Measurements from ENCODE around the gene RPTN.
A peak's percentile ranks its signal among the peaks of the same experiment; 100 is the strongest.

RPTN gene

GRCh38 chr1:152109231-152109997 lies 49.6 kb downstream of the RPTN start:
- peak; percentile 1 for DNase-seq (ENCODE audit: low read depth, low spot score)
- peak overlapping the region; percentile 42 for H3K4me3 ChIP-seq (ENCODE audit: low read depth, low read length)
- in situ Hi-C loops (cut with HindIII; ENCODE audit: low sequenced_read_pairs) = no loop called here
- no peak for TF ChIP-seq CTCF (IDR thresholded peaks at IDR 0.05; ENCODE audit: low read depth, low read length)

GRCh38 chr1:152108882-152109222 lies 50.2 kb downstream of the RPTN start:
- no peak for DNase-seq (ENCODE audit: low read depth, low spot score)
- no peak overlapping the region for H3K4me3 ChIP-seq (ENCODE audit: low read depth, low read length)
- TF ChIP-seq CTCF (IDR thresholded peaks at IDR 0.05; ENCODE audit: low read depth, low read length) = no peak
- in situ Hi-C loops (cut with HindIII; ENCODE audit: low sequenced_read_pairs) = no loop called here

GRCh38 chr1:152107984-152108881 lies 50.8 kb downstream of the RPTN start:
- in situ Hi-C loops (cut with HindIII; ENCODE audit: low sequenced_read_pairs) = no loop called here
- TF ChIP-seq CTCF (IDR thresholded peaks at IDR 0.05; ENCODE audit: low read depth, low read length) = no peak
- DNase-seq (ENCODE audit: low read depth, low spot score) = peak; percentile 20
- peak overlapping the region; percentile 10 for H3K4me3 ChIP-seq (ENCODE audit: low read depth, low read length)

- H3K4me3 ChIP-seq (ENCODE audit: low read depth, low read length) = no peak overlapping the region
- no peak for TF ChIP-seq CTCF (IDR thresholded peaks at IDR 0.05; ENCODE audit: low read depth, low read length)
- in situ Hi-C loops (cut with HindIII; ENCODE audit: low sequenced_read_pairs) = no loop called here
- peak; percentile 2 for DNase-seq (ENCODE audit: low read depth, low spot score)
Observed at GRCh38 chr1:152107031-152107983, 51.7 kb downstream of the RPTN start.

GRCh38 chr1:152104854-152105253 lies 54.2 kb downstream of the RPTN start:
- in situ Hi-C loops (cut with HindIII; ENCODE audit: low sequenced_read_pairs) = no loop called here
- no peak overlapping the region for H3K4me3 ChIP-seq (ENCODE audit: low read depth, low read length)
- no peak for DNase-seq (ENCODE audit: low read depth, low spot score)
- no peak for TF ChIP-seq CTCF (IDR thresholded peaks at IDR 0.05; ENCODE audit: low read depth, low read length)

All from astrocyte of the spinal cord (primary cell).